HCT116 (cell line): Measurements from ENCODE around the gene DLG2. TPM values are rescaled to one million over a fixed set of nuclear protein-coding genes. Genes with fewer than 3 reads are reported as not detected.

Experiments
- ATAC-seq: fragments of 200-7000 bp; cut with Tn5 transposase; 2 replicates; pipeline ENCODE4 v1.9.1; 2020; ENCODE audit warnings: mild to moderate bottlenecking, moderate library complexity
- BruUV-seq: library from RNA; stranded (reverse); fragments of 400-500 nt; replicated peaks from 2 replicates; lab custom pipeline; 2021; lab: Mats Ljungman, UMichigan
- CTCF ChIA-PET: fragments of 300-600 bp; sonication (Branson Sonifier 250); formaldehyde crosslinking; loops from one replicate; lab custom pipeline; 2021; ENCODE audit warnings: antibody characterized with exemption; lab: Charles Lee
- POLR2A ChIA-PET: fragments of 300-600, 350-600 bp; sonication (Branson Sonifier 250); formaldehyde crosslinking; loops from one replicate; lab custom pipeline; 2021; ENCODE audit warnings: antibody characterized with exemption; lab: Charles Lee
- RAD21 ChIA-PET, 2 experiments: fragments of 300-600 bp; sonication (Branson Sonifier 250); formaldehyde crosslinking; loops; one replicate each; lab custom pipeline; 2023; ENCODE audit warnings: low total read pairs in 2 of 2; ENCODE audit not compliant: uncharacterized antibody in 2 of 2, unreplicated experiment in 2 of 2, low non-redundant PET in 1 of 2; lab: Charles Lee
- DNase-seq: peaks from one replicate; pipeline ENCODE4 v3.0.0-alpha.2; 2010; ENCODE audit warnings: low read depth, low spot score
- H2AFZ ChIP-seq: fragments of 200-600 bp; shearing (Covaris generic), sonication (generic); 2 replicates; pipeline ENCODE4 v1.6.1; 2017; ENCODE audit warnings: low read depth, mixed run types, mixed read lengths, antibody characterized with exemption, low read length; ENCODE audit not compliant: poor library complexity, severe bottlenecking
- H3K27ac ChIP-seq: 2 replicates; pipeline ENCODE4 v1.5.1; 2012; ENCODE audit warnings: low read depth, low read length
- H3K27me3 ChIP-seq: fragments of 200-600 bp; sonication (generic); 2 replicates; pipeline ENCODE4 v1.6.1; 2016; ENCODE audit warnings: mixed run types, low read length, mixed read lengths; ENCODE audit not compliant: insufficient read depth
- H3K36me3 ChIP-seq, 2 experiments: fragments of 200-500 bp in 1 of 2; fragments of 200-600 bp in 1 of 2; sonication (Bioruptor generic) in 1 of 2; sonication (generic) in 1 of 2; 2 replicates each; pipeline versions ENCODE4 v1.5.1 to v1.6.1; 2014 to 2016; ENCODE audit warnings: low read length in 2 of 2, inconsistent platforms in 1 of 2, mixed read lengths in 1 of 2, mixed run types in 1 of 2; ENCODE audit not compliant: insufficient read depth in 2 of 2, control insufficient read depth in 1 of 2
- H3K4me1 ChIP-seq, 2 experiments: fragments of 200-600 bp in 1 of 2; sonication (generic) in 1 of 2; 2 replicates each; pipeline versions ENCODE4 v1.5.1 to v1.6.1; 2012 to 2017; ENCODE audit warnings: low read length in 2 of 2, inconsistent platforms in 1 of 2, mild to moderate bottlenecking in 1 of 2, mixed read lengths in 1 of 2, mixed run types in 1 of 2, moderate library complexity in 1 of 2; ENCODE audit not compliant: insufficient read depth in 2 of 2, control insufficient read depth in 1 of 2
- H3K4me2 ChIP-seq: fragments of 200-600 bp; sonication (generic); 2 replicates; pipeline ENCODE4 v1.6.1; 2017; ENCODE audit warnings: mixed run types, low read length, mixed read lengths
- H3K4me3 ChIP-seq, 2 experiments: fragments of 200-600 bp in 1 of 2; sonication (generic) in 1 of 2; replicated peaks in 1 of 2; 2 replicates each; pipeline ENCODE4 v1.5.1; 2011 to 2016; ENCODE audit warnings: low read length in 2 of 2, control low read depth in 1 of 2, low read depth in 1 of 2, mild to moderate bottlenecking in 1 of 2, mixed read lengths in 1 of 2, mixed run types in 1 of 2
- H3K79me2 ChIP-seq: fragments of 200-600 bp; sonication (generic); 2 replicates; pipeline ENCODE4 v1.6.1; 2017; ENCODE audit warnings: mild to moderate bottlenecking, mixed run types, low read length, moderate library complexity, mixed read lengths; ENCODE audit not compliant: insufficient read depth
- H3K9ac ChIP-seq: fragments of 200-600 bp; sonication (generic); 2 replicates; pipeline ENCODE4 v1.6.1; 2016; ENCODE audit warnings: low read length, mixed read lengths
- H3K9me2 ChIP-seq: fragments of 200-600 bp; sonication (generic), shearing (Covaris generic); 2 replicates; pipeline ENCODE4 v1.6.1; 2017; ENCODE audit warnings: mixed run types, mild to moderate bottlenecking, moderate library complexity; ENCODE audit not compliant: insufficient read depth
- H3K9me3 ChIP-seq, 2 experiments: fragments of 200-500 bp in 1 of 2; fragments of 200-600 bp in 1 of 2; sonication (Bioruptor generic) in 1 of 2; sonication (generic) in 1 of 2; 2 replicates each; pipeline ENCODE4 v1.6.1; 2014 to 2017; ENCODE audit warnings: low read length in 2 of 2, mixed read lengths in 2 of 2, inconsistent platforms in 1 of 2, low read depth in 1 of 2, mild to moderate bottlenecking in 1 of 2, mixed run types in 1 of 2, moderate library complexity in 1 of 2; ENCODE audit not compliant: control insufficient read depth in 1 of 2, insufficient read depth in 1 of 2
- H4K20me1 ChIP-seq: fragments of 200-600 bp; sonication (generic), shearing (Covaris generic); 2 replicates; pipeline ENCODE4 v1.6.1; 2017; ENCODE audit warnings: mixed run types, mild to moderate bottlenecking, moderate library complexity; ENCODE audit not compliant: insufficient read depth
- CEBPB ChIP-seq: IDR thresholded peaks from 2 replicates; pipeline ENCODE4 v1.6.1; 2012; ENCODE audit warnings: low read depth
- EGR1 ChIP-seq: IDR thresholded peaks from 2 replicates; pipeline ENCODE4 v1.6.1; 2012; ENCODE audit warnings: low read depth
- ELF1 ChIP-seq: IDR thresholded peaks from 2 replicates; pipeline ENCODE4 v1.6.1; 2012; ENCODE audit warnings: low read depth, borderline replicate concordance
- EZH2 ChIP-seq: fragments of 200-600 bp; sonication (generic); IDR thresholded peaks from 2 replicates; pipeline ENCODE4 v1.6.1; 2017; ENCODE audit warnings: antibody characterized with exemption, mixed run types
- EZH2phosphoT487 ChIP-seq: fragments of 200-600 bp; IDR thresholded peaks from 2 replicates; pipeline ENCODE4 v1.6.1; 2018; ENCODE audit warnings: antibody characterized with exemption, borderline replicate concordance
- FOSL1 ChIP-seq: IDR thresholded peaks from 2 replicates; pipeline ENCODE4 v1.6.1; 2012; ENCODE audit warnings: low read depth
- POLR2A ChIP-seq: IDR thresholded peaks from 2 replicates; pipeline ENCODE4 v1.7.0; 2011; ENCODE audit warnings: borderline replicate concordance; ENCODE audit not compliant: insufficient read depth, insufficient read length; ENCODE audit errors: extremely low read depth
- SIN3A ChIP-seq: IDR thresholded peaks from 2 replicates; pipeline ENCODE4 v1.6.1; 2012; ENCODE audit warnings: low read depth
- SP1 ChIP-seq: IDR thresholded peaks from 2 replicates; pipeline ENCODE4 v1.6.1; 2012; ENCODE audit warnings: low read depth
- YY1 ChIP-seq: IDR thresholded peaks from 2 replicates; pipeline ENCODE4 v1.6.1; 2011; ENCODE audit warnings: low read length, low read depth, moderate library complexity, mild to moderate bottlenecking; ENCODE audit not compliant: insufficient replicate concordance; ENCODE audit errors: extremely low read depth
- ZFX ChIP-seq: fragments of 450-650 bp; IDR thresholded peaks from 2 replicates; pipeline ENCODE4 v1.6.1; 2017
- ZNF274 ChIP-seq: fragments of 200-500 bp; sonication (Bioruptor generic); IDR thresholded peaks from 2 replicates; pipeline ENCODE4 v1.6.1; 2014; ENCODE audit warnings: mild to moderate bottlenecking, low read depth, low read length, inconsistent platforms
- intact Hi-C: fragments of 100-400 bp; cut with micrococcal nuclease; formaldehyde crosslinking; loops from 2 replicates; pipeline ENCODE4 v1.10.0; 2022
- total RNA-seq: library from RNA; stranded (reverse); gene quantifications from one replicate; pipeline ENCODE4 v1.2.1, GENCODE V29; 2021; ENCODE audit not compliant: unreplicated experiment
- TF ChIP-seq, protein P1 (sequence below), 3 experiments: fragments of 200-600 bp in 1 of 3; sonication (generic) in 1 of 3; IDR thresholded peaks in 2 of 3; conservative IDR thresholded peaks in 1 of 3; 2 replicates each; pipeline ENCODE4 v1.5.1; 2012 to 2017; ENCODE audit warnings: low read depth in 2 of 3, low read length in 2 of 3, antibody characterized with exemption in 1 of 3, borderline replicate concordance in 1 of 3, control low read depth in 1 of 3, mild to moderate bottlenecking in 1 of 3, mixed read lengths in 1 of 3, mixed run types in 1 of 3, moderate library complexity in 1 of 3; ENCODE audit not compliant: insufficient read depth in 1 of 3
- TF ChIP-seq, protein P2 (sequence below): IDR thresholded peaks from 2 replicates; pipeline ENCODE4 v1.6.1; 2011; ENCODE audit warnings: mild to moderate bottlenecking, low read length, moderate library complexity; ENCODE audit not compliant: insufficient replicate concordance; ENCODE audit errors: extremely low read depth
- TF ChIP-seq, protein P3 (sequence below): IDR thresholded peaks from 2 replicates; pipeline ENCODE4 v1.6.1; 2012; ENCODE audit warnings: low read depth

Gene DLG2
- total RNA-seq, 1 experiment from 2014 or later, result 2.4 TPM

DNA sequence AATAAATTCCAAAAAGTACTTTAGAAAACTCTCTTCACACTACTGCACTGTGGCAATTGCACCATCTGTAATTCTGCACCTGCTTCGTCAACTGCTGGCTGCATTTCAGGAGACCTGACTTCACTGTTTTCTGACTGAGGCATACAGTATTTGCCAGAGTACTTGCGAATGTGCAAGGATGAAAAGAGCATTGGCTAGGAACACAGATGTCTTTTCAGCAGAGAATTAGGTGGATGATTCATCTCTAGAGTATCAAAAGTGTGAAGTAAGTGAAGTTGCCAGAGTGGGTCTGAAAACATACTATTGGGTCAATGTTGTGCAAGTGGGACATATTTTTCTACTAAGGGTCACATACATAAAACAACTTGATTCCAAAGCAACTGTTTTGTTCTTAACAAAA, 1913.4 kb downstream of the DLG2 start (continued):
- TF ChIP-seq, protein P1, sequence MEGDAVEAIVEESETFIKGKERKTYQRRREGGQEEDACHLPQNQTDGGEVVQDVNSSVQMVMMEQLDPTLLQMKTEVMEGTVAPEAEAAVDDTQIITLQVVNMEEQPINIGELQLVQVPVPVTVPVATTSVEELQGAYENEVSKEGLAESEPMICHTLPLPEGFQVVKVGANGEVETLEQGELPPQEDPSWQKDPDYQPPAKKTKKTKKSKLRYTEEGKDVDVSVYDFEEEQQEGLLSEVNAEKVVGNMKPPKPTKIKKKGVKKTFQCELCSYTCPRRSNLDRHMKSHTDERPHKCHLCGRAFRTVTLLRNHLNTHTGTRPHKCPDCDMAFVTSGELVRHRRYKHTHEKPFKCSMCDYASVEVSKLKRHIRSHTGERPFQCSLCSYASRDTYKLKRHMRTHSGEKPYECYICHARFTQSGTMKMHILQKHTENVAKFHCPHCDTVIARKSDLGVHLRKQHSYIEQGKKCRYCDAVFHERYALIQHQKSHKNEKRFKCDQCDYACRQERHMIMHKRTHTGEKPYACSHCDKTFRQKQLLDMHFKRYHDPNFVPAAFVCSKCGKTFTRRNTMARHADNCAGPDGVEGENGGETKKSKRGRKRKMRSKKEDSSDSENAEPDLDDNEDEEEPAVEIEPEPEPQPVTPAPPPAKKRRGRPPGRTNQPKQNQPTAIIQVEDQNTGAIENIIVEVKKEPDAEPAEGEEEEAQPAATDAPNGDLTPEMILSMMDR (IDR thresholded peaks at IDR 0.05 in 2 of 3, conservative IDR thresholded peaks at IDR 0.05 in 1 of 3; ENCODE audit: borderline replicate concordance in 1 of 3, insufficient read depth in 1 of 3, low read depth in 2 of 3, low read length in 2 of 3), result no peak
- TF ChIP-seq SIN3A (no peak), SP1 (no peak), EZH2phosphoT487 (no peak), CEBPB (no peak), ELF1 (no peak), EZH2 (no peak)
- TF ChIP-seq, protein P2, sequence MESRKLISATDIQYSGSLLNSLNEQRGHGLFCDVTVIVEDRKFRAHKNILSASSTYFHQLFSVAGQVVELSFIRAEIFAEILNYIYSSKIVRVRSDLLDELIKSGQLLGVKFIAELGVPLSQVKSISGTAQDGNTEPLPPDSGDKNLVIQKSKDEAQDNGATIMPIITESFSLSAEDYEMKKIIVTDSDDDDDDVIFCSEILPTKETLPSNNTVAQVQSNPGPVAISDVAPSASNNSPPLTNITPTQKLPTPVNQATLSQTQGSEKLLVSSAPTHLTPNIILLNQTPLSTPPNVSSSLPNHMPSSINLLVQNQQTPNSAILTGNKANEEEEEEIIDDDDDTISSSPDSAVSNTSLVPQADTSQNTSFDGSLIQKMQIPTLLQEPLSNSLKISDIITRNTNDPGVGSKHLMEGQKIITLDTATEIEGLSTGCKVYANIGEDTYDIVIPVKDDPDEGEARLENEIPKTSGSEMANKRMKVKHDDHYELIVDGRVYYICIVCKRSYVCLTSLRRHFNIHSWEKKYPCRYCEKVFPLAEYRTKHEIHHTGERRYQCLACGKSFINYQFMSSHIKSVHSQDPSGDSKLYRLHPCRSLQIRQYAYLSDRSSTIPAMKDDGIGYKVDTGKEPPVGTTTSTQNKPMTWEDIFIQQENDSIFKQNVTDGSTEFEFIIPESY, result no peak

DNA sequence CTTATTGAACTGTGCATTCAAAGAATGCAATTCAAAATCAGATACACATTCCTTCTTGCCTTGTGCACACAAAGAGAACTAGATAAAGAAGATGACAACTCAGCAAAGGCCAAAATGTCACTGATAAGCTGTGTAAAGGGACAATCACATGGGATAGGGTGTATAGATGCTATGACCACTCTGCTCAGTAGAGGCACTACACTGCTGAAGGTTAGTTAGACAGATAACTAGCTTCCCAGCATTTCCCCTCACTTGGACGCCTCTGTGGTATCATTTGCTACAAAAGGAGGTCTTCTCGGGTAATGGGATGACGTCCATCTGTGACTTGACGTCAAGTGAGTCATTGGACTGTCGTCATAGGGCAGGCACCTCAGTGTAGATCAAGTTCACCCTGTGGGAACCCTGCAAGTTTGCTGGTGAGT, 1916.0 kb downstream of the DLG2 start:
- BruUV-seq, result no TSS peak
- intact Hi-C loops, result no loop called here
- no peaks in the 10 kb centered on the region for H3K4me1 ChIP-seq
- TF ChIP-seq ZNF274 (no peak), EZH2 (no peak), FOSL1 (no peak), ZFX (no peak), EGR1 (no peak), CEBPB (no peak), POLR2A (no peak), YY1 (no peak), EZH2phosphoT487 (no peak), ELF1 (no peak)
- TF ChIP-seq, protein P3, sequence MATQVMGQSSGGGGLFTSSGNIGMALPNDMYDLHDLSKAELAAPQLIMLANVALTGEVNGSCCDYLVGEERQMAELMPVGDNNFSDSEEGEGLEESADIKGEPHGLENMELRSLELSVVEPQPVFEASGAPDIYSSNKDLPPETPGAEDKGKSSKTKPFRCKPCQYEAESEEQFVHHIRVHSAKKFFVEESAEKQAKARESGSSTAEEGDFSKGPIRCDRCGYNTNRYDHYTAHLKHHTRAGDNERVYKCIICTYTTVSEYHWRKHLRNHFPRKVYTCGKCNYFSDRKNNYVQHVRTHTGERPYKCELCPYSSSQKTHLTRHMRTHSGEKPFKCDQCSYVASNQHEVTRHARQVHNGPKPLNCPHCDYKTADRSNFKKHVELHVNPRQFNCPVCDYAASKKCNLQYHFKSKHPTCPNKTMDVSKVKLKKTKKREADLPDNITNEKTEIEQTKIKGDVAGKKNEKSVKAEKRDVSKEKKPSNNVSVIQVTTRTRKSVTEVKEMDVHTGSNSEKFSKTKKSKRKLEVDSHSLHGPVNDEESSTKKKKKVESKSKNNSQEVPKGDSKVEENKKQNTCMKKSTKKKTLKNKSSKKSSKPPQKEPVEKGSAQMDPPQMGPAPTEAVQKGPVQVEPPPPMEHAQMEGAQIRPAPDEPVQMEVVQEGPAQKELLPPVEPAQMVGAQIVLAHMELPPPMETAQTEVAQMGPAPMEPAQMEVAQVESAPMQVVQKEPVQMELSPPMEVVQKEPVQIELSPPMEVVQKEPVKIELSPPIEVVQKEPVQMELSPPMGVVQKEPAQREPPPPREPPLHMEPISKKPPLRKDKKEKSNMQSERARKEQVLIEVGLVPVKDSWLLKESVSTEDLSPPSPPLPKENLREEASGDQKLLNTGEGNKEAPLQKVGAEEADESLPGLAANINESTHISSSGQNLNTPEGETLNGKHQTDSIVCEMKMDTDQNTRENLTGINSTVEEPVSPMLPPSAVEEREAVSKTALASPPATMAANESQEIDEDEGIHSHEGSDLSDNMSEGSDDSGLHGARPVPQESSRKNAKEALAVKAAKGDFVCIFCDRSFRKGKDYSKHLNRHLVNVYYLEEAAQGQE, result no peak
- TF ChIP-seq, protein P2, result no peak

More for the DNA sequence above, 1916.0 kb downstream of the DLG2 start:
- no peaks in the 10 kb centered on the region for H3K79me2 ChIP-seq
- CTCF ChIA-PET, result no interaction called here
- no peak overlapping the region for H3K9ac ChIP-seq
- RAD21 ChIA-PET, result no interaction called here
- H4K20me1 ChIP-seq, result no peaks in the 10 kb centered on the region
- H2AFZ ChIP-seq, result no peak overlapping the region
- POLR2A ChIA-PET, result no interaction called here
- no peak overlapping the region for H3K27ac ChIP-seq
- no peak overlapping the region for H3K4me3 ChIP-seq
- H3K9me2 ChIP-seq, result no peaks in the 10 kb centered on the region
- H3K4me2 ChIP-seq, result no peak overlapping the region
- DNase-seq, result no peak
- H3K9me3 ChIP-seq, result no peaks in the 10 kb centered on the region
- H3K36me3 ChIP-seq, result no peaks in the 10 kb centered on the region
- peaks cover 12% of the 10 kb centered on the region; the same call in 1 of the 2 replicates for H3K27me3 ChIP-seq
- peak; percentile 34; the same call in 1 of the 2 replicates for ATAC-seq
